Head of caudate nucleus (tissue), 42 donors: ENCODE measurements around the gene PARD3.
"Not testable (repeated sequence)": the region's sequence is repeated elsewhere in the genome, so short reads cannot be mapped to it uniquely, and the experiment has no call there.

Experiments
- DNase-seq, 42 donors: peaks; one replicate each; pipeline versions ENCODE4 v3.0.0 to v3.0.0-alpha.2; 2020 to 2021; ENCODE audit warnings: mixed read lengths in 7 of 42
- intact Hi-C: fragments of 100-400 bp; cut with DNase I; formaldehyde crosslinking; loops from one replicate; pipeline ENCODE4 v1.15.0; 2022

The PARD3 gene

GRCh38 chr10:34273340-34273739, 541.8 kb downstream of the PARD3 start:
- DNase-seq = no peak
- intact Hi-C loops = no loop called here

- intact Hi-C loops = no loop called here
- no peak for DNase-seq
Measured at GRCh38 chr10:34272316-34272715, 542.8 kb downstream of the PARD3 start.

- DNase-seq, intact Hi-C loops: not testable (repeated sequence)
Measured at GRCh38 chr10:34268410-34268809, 546.7 kb downstream of the PARD3 start.

GRCh38 chr10:34262985-34263384, 552.1 kb downstream of the PARD3 start:
- DNase-seq = no peak
- intact Hi-C loops = no loop called here

- no peak for DNase-seq
- intact Hi-C loops = no loop called here
Measured at GRCh38 chr10:34260904-34261303, 554.2 kb downstream of the PARD3 start.

GRCh38 chr10:34256216-34256615, 558.9 kb downstream of the PARD3 start:
- intact Hi-C loops = no loop called here
- DNase-seq = no peak

GRCh38 chr10:34255035-34255434, 560.1 kb downstream of the PARD3 start:
- DNase-seq = no peak
- intact Hi-C loops = no loop called here

- intact Hi-C loops = no loop called here
- DNase-seq = no peak
Measured at GRCh38 chr10:34254596-34254995, 560.5 kb downstream of the PARD3 start.

- no peak for DNase-seq
- intact Hi-C loops = no loop called here
Measured at GRCh38 chr10:34252111-34252510, 563.0 kb downstream of the PARD3 start.

- DNase-seq = no peak
Measured at GRCh38 chr10:34251177-34251576, 563.9 kb downstream of the PARD3 start.

GRCh38 chr10:34250722-34251121, 564.4 kb downstream of the PARD3 start:
- intact Hi-C loops = no loop called here
- DNase-seq = no peak

More at GRCh38 chr10:34251177-34251576, 563.9 kb downstream of the PARD3 start:
- intact Hi-C loops = no loop called here

GRCh38 chr10:34249634-34250033, 565.5 kb downstream of the PARD3 start:
- intact Hi-C loops = no loop called here
- DNase-seq = peak in 6 of 42 donors; percentile 5 to 30 (median 8)

- intact Hi-C loops = no loop called here
- no peak for DNase-seq
Measured at GRCh38 chr10:34247560-34247959, 567.5 kb downstream of the PARD3 start.

GRCh38 chr10:34244756-34245484, 570.2 kb downstream of the PARD3 start:
- intact Hi-C loops = no loop called here
- DNase-seq = no peak

GRCh38 chr10:34241226-34242000, 573.7 kb downstream of the PARD3 start:
- intact Hi-C loops = no loop called here

GRCh38 chr10:34240039-34240438, 575.1 kb downstream of the PARD3 start:
- intact Hi-C loops = no loop called here
- no peak for DNase-seq

More at GRCh38 chr10:34241226-34242000, 573.7 kb downstream of the PARD3 start:
- DNase-seq = no peak

GRCh38 chr10:34237898-34238455, 577.1 kb downstream of the PARD3 start:
- DNase-seq = no peak
- intact Hi-C loops = no loop called here

- DNase-seq = no peak
- intact Hi-C loops = no loop called here
Measured at GRCh38 chr10:34236931-34237330, 578.2 kb downstream of the PARD3 start.

- intact Hi-C loops = no loop called here
- DNase-seq = no peak
Measured at GRCh38 chr10:34235164-34235832, 579.8 kb downstream of the PARD3 start.

- DNase-seq = no peak
- intact Hi-C loops = no loop called here
Measured at GRCh38 chr10:34232481-34232880, 582.6 kb downstream of the PARD3 start.
